Endothelial cell of umbilical vein (primary cell): ENCODE results near the gene DAB2IP.

Experiments
- CTCF ChIP-seq, 2 donors: IDR thresholded peaks; 1 replicate in 1 of 2; 2 replicates in 1 of 2; pipeline ENCODE4 v1.5.1; 2011; ENCODE audit warnings: low read length in 2 of 2, mild to moderate bottlenecking in 2 of 2, moderate library complexity in 2 of 2, control low read depth in 1 of 2, inconsistent platforms in 1 of 2, low read depth in 1 of 2; ENCODE audit not compliant: insufficient read depth in 1 of 2; ENCODE audit errors: extremely low read depth in 1 of 2
- POLR2A ChIP-seq: IDR thresholded peaks from 2 replicates; pipeline ENCODE4 v1.6.1; 2012; ENCODE audit warnings: low read depth, mild to moderate bottlenecking, control low read depth, low read length

GRCh38 chr9:121746411-121746810 lies 95.0 kb downstream of the DAB2IP start:
- TF ChIP-seq CTCF (IDR thresholded peaks at IDR 0.05; ENCODE audit: extremely low read depth in 1 of 2, insufficient read depth in 1 of 2, low read depth in 1 of 2, low read length in 2 of 2) (no peak), POLR2A (no peak)
